MCF 10A (cell line): ENCODE measurements around the gene SEMA5A. TPM values are rescaled to one million over a fixed set of nuclear protein-coding genes. Genes with fewer than 3 reads are reported as not detected.
A peak's percentile ranks its signal among the peaks of the same experiment; 100 is the strongest.

Experiments
- BruUV-seq: library from RNA; stranded (reverse); fragments of 400-500 nt; replicated peaks from 2 replicates; lab custom pipeline; 2021; lab: Mats Ljungman, UMichigan
- CTCF ChIA-PET: fragments of 300-600 bp; sonication (Branson Sonifier 250); formaldehyde crosslinking; extraction: SDS; loops from one replicate; lab custom pipeline; 2021; ENCODE audit warnings: antibody characterized with exemption, inconsistent platforms; lab: Yijun Ruan, JAX
- POLR2A ChIA-PET: fragments of 300-600, 350-650 bp; sonication (Branson Sonifier 250); formaldehyde crosslinking; extraction: SDS; loops from one replicate; lab custom pipeline; 2020; ENCODE audit warnings: antibody characterized with exemption, inconsistent platforms; lab: Yijun Ruan, JAX
- DNase-seq: peaks from one replicate; pipeline ENCODE4 v3.0.0-alpha.2; 2018; ENCODE audit not compliant: unreplicated experiment
- H3K27ac Mint-ChIP-seq: one replicate; pipeline ENCODE4 v1.8.0; 2022; ENCODE audit warnings: mild to moderate bottlenecking, low read depth, mixed read lengths; ENCODE audit not compliant: unreplicated experiment
- H3K27me3 Mint-ChIP-seq: one replicate; pipeline ENCODE4 v1.8.0; 2022; ENCODE audit warnings: mixed read lengths; ENCODE audit not compliant: insufficient read depth, unreplicated experiment
- H3K36me3 Mint-ChIP-seq: one replicate; pipeline ENCODE4 v1.8.0; 2022; ENCODE audit warnings: mild to moderate bottlenecking, moderate library complexity, mixed read lengths; ENCODE audit not compliant: insufficient read depth, unreplicated experiment
- H3K4me1 Mint-ChIP-seq: one replicate; pipeline ENCODE4 v1.8.0; 2022; ENCODE audit warnings: mixed read lengths; ENCODE audit not compliant: insufficient read depth, unreplicated experiment
- H3K4me3 Mint-ChIP-seq: one replicate; pipeline ENCODE4 v1.8.0; 2022; ENCODE audit warnings: mild to moderate bottlenecking, moderate library complexity, mixed read lengths; ENCODE audit not compliant: unreplicated experiment
- H3K9me3 Mint-ChIP-seq: one replicate; pipeline ENCODE4 v1.8.0; 2022; ENCODE audit warnings: mixed read lengths; ENCODE audit not compliant: unreplicated experiment
- intact Hi-C: fragments of 100-400 bp; cut with micrococcal nuclease; formaldehyde crosslinking; loops from 2 replicates; pipeline ENCODE4 v1.14.1; 2022
- total RNA-seq: library from RNA; stranded (reverse); gene quantifications from 2 replicates; pipeline ENCODE4 v1.2.3, GENCODE V29; 2022
- TF ChIP-seq, protein P1 (sequence below): fragments of 200-600 bp; IDR thresholded peaks from one replicate; pipeline ENCODE4 v1.8.0; 2022; ENCODE audit warnings: antibody characterized with exemption, mild to moderate bottlenecking; ENCODE audit not compliant: unreplicated experiment

Gene SEMA5A
- total RNA-seq, 1 experiment from 2014 or later = 1.2 TPM

DNA sequence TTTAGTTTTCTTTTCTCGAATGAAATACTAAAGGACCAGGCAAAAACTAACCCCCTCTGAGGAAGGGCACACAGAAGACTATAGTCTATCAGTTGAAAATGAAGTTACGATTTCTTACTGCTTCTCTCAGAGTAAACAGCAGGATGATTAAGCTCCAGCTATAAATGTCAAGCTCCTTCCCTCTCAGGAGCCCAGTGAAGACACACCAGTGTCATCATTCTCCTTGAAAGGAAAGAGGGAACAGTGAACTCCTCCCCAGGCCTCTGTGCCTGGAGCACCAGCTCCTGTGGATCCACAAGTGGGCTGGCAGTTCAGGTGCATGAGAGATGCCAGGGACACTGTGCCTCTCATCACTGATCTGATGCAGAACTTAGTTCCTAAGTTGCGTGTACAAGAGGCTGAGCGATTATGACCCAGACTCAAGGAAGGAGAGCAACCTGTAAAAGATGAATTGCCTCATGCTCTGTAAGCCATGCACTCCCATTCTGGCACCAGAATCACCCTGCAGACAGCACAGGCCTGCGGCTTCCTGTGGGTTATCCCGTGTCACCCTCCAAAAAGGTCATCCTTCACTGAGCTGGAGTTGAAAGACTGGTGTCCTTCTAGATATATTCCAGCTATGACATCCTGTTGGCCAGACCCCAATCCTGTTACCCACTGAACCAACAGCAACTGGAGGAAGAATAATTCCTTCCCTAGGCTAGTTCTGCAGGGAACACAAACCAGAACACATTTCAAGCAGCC lies 394.0 kb downstream of the SEMA5A start:
- no peak overlapping the region for H3K27ac Mint-ChIP-seq
- intact Hi-C loops = loop anchor here (10.0 kb wide), 2 partner anchors 213 to 993 kb away; no protein-coding TSS in a partner anchor
- ChIA-PET CTCF (interaction anchor here (0.7 to 1.2 kb wide), 3 partner anchors 14 to 379 kb away, joined by 3 to 4 read pairs (median 3); no protein-coding TSS in a partner anchor), POLR2A (no interaction called here)
- TF ChIP-seq, protein P1, sequence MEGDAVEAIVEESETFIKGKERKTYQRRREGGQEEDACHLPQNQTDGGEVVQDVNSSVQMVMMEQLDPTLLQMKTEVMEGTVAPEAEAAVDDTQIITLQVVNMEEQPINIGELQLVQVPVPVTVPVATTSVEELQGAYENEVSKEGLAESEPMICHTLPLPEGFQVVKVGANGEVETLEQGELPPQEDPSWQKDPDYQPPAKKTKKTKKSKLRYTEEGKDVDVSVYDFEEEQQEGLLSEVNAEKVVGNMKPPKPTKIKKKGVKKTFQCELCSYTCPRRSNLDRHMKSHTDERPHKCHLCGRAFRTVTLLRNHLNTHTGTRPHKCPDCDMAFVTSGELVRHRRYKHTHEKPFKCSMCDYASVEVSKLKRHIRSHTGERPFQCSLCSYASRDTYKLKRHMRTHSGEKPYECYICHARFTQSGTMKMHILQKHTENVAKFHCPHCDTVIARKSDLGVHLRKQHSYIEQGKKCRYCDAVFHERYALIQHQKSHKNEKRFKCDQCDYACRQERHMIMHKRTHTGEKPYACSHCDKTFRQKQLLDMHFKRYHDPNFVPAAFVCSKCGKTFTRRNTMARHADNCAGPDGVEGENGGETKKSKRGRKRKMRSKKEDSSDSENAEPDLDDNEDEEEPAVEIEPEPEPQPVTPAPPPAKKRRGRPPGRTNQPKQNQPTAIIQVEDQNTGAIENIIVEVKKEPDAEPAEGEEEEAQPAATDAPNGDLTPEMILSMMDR = no peak
- no peaks in the 10 kb centered on the region for H3K9me3 Mint-ChIP-seq
- no peak overlapping the region for H3K4me3 Mint-ChIP-seq
- BruUV-seq = no TSS peak
- H3K4me1 Mint-ChIP-seq = peaks cover 10% of the 10 kb centered on the region
- no peaks in the 10 kb centered on the region for H3K36me3 Mint-ChIP-seq
- DNase-seq = no peak
- no peaks in the 10 kb centered on the region for H3K27me3 Mint-ChIP-seq

DNA sequence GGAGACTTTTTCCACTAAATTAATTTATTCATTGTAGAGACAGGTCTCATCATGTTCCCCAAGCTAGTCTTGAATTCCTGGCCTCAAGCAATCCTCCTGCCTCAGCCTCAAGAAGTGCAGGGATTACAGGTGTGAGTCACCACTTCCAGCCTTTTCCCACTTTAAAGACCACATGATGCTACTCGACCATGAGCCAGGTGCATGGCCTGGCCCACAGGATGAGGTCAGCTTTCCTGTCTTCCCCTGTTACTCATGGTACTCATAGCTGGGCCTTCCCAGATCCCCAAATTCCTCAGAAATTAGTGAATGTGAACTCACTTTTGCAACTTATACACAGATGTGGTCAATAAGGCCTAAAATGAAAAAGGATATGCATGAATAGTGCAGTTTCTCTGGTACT lies 395.9 kb downstream of the SEMA5A start:
- no TSS peak for BruUV-seq
- Mint-ChIP-seq H3K27me3 (no peaks in the 10 kb centered on the region), H3K4me3 (no peak overlapping the region), H3K4me1 (peaks cover 4% of the 10 kb centered on the region), H3K36me3 (peaks cover 4% of the 10 kb centered on the region), H3K9me3 (peaks cover 3% of the 10 kb centered on the region), H3K27ac (no peak overlapping the region)
- TF ChIP-seq, protein P1 = no peak
- ChIA-PET CTCF (interaction anchor here (0.6 to 1.0 kb wide), 4 partner anchors 11 to 690 kb away, joined by 3 to 4 read pairs (median 4); no protein-coding TSS in a partner anchor), POLR2A (interaction anchor here (0.7 to 1.7 kb wide), 4 partner anchors 9 to 559 kb away, joined by 3 to 4 read pairs (median 3); no protein-coding TSS in a partner anchor)
- peak; percentile 82 for DNase-seq
- intact Hi-C loops = loop anchor here (1.0 to 10.0 kb wide), 3 partner anchors 215 to 995 kb away; no protein-coding TSS in a partner anchor

DNA sequence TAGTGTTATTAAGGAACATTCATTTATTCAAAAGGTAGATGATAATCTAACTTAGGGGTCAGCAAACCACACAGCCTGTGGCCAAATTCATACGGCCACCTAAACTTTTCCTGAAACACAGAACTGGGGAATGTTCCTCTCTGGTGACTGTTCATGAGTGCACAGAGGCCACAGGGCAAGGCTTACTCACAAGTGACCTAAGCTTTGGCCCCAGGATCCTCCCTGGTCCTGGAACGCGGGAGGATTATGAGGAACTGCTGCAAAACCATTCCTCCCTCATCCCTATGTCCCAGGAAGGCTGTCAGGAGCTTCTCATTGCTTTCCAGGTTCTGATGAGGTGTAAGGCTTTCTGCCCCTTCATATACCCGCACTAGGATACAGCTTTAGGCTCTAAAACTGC lies 397.6 kb downstream of the SEMA5A start:
- intact Hi-C loops = no loop called here
- peaks cover 4% of the 10 kb centered on the region for H3K36me3 Mint-ChIP-seq
- H3K27ac Mint-ChIP-seq = no peak overlapping the region
- BruUV-seq = no TSS peak
- no peaks in the 10 kb centered on the region for H3K27me3 Mint-ChIP-seq
- H3K9me3 Mint-ChIP-seq = peaks cover 8% of the 10 kb centered on the region
- peaks cover 4% of the 10 kb centered on the region for H3K4me1 Mint-ChIP-seq
- POLR2A ChIA-PET = interaction anchor here (0.6 kb wide), 1 partner anchor 182 kb away, joined by 4 read pairs; no protein-coding TSS in a partner anchor
- H3K4me3 Mint-ChIP-seq = no peak overlapping the region
- CTCF ChIA-PET = interaction anchor here (0.6 to 0.8 kb wide), 2 partner anchors 458 to 1120 kb away, joined by 3 read pairs; no protein-coding TSS in a partner anchor
- DNase-seq = no peak
- TF ChIP-seq, protein P1 = no peak

DNA sequence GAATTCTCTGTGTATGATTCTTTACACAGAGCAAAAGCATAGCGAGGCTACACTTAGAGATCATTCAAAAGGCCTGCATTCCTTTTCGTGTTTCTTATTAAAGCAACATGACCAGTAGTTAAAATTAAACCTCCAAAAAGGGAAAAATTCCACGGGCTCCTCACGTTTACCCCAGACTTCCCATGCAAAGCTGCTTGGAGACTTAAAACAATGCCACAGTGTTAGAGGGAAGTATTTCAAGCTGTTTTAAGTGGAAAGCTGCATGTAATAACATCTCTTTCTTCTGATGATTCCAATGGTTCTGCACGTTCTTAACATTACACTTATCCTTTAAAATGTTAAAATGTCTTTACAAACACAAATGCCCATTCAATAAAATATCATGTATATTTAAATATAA lies 405.2 kb downstream of the SEMA5A start:
- TF ChIP-seq, protein P1 = no peak
- H3K4me1 Mint-ChIP-seq = no peaks in the 10 kb centered on the region
- no peak overlapping the region for H3K27ac Mint-ChIP-seq
- no TSS peak for BruUV-seq
- intact Hi-C loops = no loop called here
- H3K9me3 Mint-ChIP-seq = peaks cover 8% of the 10 kb centered on the region
- H3K27me3 Mint-ChIP-seq = no peaks in the 10 kb centered on the region
- POLR2A ChIA-PET = interaction anchor here (0.7 kb wide), 1 partner anchor 9 kb away, joined by 3 read pairs; no protein-coding TSS in a partner anchor
- H3K4me3 Mint-ChIP-seq = no peak overlapping the region
- DNase-seq = no peak
- peaks cover under 1% of the 10 kb centered on the region for H3K36me3 Mint-ChIP-seq
- CTCF ChIA-PET = interaction anchor here (1.0 kb wide), 1 partner anchor 67 kb away, joined by 3 read pairs; no protein-coding TSS in a partner anchor
